Measurements from ENCODE around the gene DAB2IP. TPM values are rescaled to one million over a fixed set of nuclear protein-coding genes. Genes with fewer than 3 reads are reported as not detected.

Gene DAB2IP
- total RNA-seq, 1 experiment from 2014 or later, result 31.0 TPM

- no peak for DNase-seq (ENCODE audit: low read depth, low spot score)
- POLR2A ChIA-PET, result no interaction called here
- TF ChIP-seq ELF1 (IDR thresholded peaks at IDR 0.05; ENCODE audit: borderline replicate concordance, low read depth), result no peak
- TF ChIP-seq EZH2phosphoT487 (IDR thresholded peaks at IDR 0.05; ENCODE audit: borderline replicate concordance), result no peak
- no peak for TF ChIP-seq CTCF (IDR thresholded peaks at IDR 0.05 in 2 of 3, conservative IDR thresholded peaks at IDR 0.05 in 1 of 3; ENCODE audit: borderline replicate concordance in 1 of 3, insufficient read depth in 1 of 3, low read depth in 2 of 3, low read length in 2 of 3)
- TF ChIP-seq REST (IDR thresholded peaks at IDR 0.05; ENCODE audit: low read depth), result no peak
- no peak for TF ChIP-seq SIN3A (IDR thresholded peaks at IDR 0.05; ENCODE audit: low read depth)
- no peak for TF ChIP-seq ZBTB33 (IDR thresholded peaks at IDR 0.05; ENCODE audit: extremely low read depth, insufficient replicate concordance, low read length)
- TF ChIP-seq POLR2A (IDR thresholded peaks at IDR 0.05; ENCODE audit: borderline replicate concordance, extremely low read depth, insufficient read depth, insufficient read length), result no peak
- TF ChIP-seq ATF3 (IDR thresholded peaks at IDR 0.05), result no peak
These were observed 165.5 kb downstream of the DAB2IP start for GRCh38 chr9:121816845-121817450.

More at GRCh38 chr9:121816845-121817450, 165.5 kb downstream of the DAB2IP start:
- BruUV-seq (replicated peaks), result no TSS peak
- RAD21 ChIA-PET (ENCODE audit: low non-redundant PET in 1 of 2, low total read pairs in 2 of 2, uncharacterized antibody in 2 of 2, unreplicated experiment in 2 of 2), result interaction anchor here in 1 of 2 experiments (0.6 kb wide), 1 partner anchor 197 kb away, joined by 3 read pairs; no protein-coding TSS in a partner anchor
- CTCF ChIA-PET, result no interaction called here
- Histone ChIP-seq H3K4me1 (ENCODE audit: control insufficient read depth in 1 of 2, insufficient read depth in 2 of 2, low read length in 2 of 2) (peaks cover 0 to under 1% of the 10 kb centered on the region in 2 experiments; a peak in 2 of 4 replicates), H2AFZ (ENCODE audit: low read depth, low read length, poor library complexity, severe bottlenecking) (no peak overlapping the region), H3K4me3 (replicated peaks in 1 of 2; ENCODE audit: low read depth in 1 of 2, low read length in 2 of 2) (no peak overlapping the region), H3K36me3 (ENCODE audit: control insufficient read depth in 1 of 2, insufficient read depth in 2 of 2, low read length in 2 of 2) (no peaks in the 10 kb centered on the region), H3K79me2 (ENCODE audit: insufficient read depth, low read length) (no peaks in the 10 kb centered on the region), H3K9me2 (ENCODE audit: insufficient read depth) (no peaks in the 10 kb centered on the region), H3K4me2 (ENCODE audit: low read length) (no peak overlapping the region), H3K27me3 (ENCODE audit: insufficient read depth, low read length) (peaks cover 10% of the 10 kb centered on the region; the same call in 1 of the 2 replicates), H3K9ac (ENCODE audit: low read length) (no peak overlapping the region), H4K20me1 (ENCODE audit: insufficient read depth) (no peaks in the 10 kb centered on the region), H3K9me3 (ENCODE audit: control insufficient read depth in 1 of 2, insufficient read depth in 1 of 2, low read depth in 1 of 2, low read length in 2 of 2) (no peaks in the 10 kb centered on the region), H3K27ac (ENCODE audit: low read depth, low read length) (no peak overlapping the region)
- intact Hi-C loops (cut with micrococcal nuclease), result no loop called here
- no peak for ATAC-seq

Data from HCT116 (cell line).